HG03565 (cell line): ENCODE measurements around the gene BNIP2.
"Not testable (repeated sequence)": the region's sequence is repeated elsewhere in the genome, so short reads cannot be mapped to it uniquely, and the experiment has no call there.

Source experiments
- ATAC-seq: cut with Tn5 transposase; IDR thresholded peaks from one replicate; pipeline ENCODE4 v1.9.1; 2021; ENCODE audit warnings: mild to moderate bottlenecking, moderate library complexity; ENCODE audit not compliant: unreplicated experiment

The BNIP2 gene

DNA sequence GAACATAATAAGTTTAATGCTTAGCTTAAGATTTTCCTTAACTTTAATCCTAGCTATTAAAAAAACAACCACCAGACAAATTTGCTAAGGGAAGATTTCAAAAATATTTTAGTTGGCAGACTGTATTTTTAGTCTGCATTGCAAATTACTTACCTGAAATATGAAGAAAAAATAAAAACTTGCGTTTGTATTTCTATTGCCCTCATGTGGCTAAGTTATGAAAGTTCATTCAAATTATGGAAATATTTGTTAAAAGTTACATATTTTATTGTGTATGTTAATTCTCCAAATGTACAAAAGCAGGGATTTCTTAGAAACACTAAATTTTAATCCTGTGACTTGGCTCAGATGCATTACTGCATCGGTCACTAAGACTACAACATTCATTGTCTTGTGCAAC, 46.8 kb downstream of the BNIP2 start:
- ATAC-seq = no peak

GRCh38 chr15:59637507-59637906, 51.6 kb downstream of the BNIP2 start:
- ATAC-seq = not testable (repeated sequence)

GRCh38 chr15:59636184-59636583, 52.9 kb downstream of the BNIP2 start:
- ATAC-seq = no peak

DNA sequence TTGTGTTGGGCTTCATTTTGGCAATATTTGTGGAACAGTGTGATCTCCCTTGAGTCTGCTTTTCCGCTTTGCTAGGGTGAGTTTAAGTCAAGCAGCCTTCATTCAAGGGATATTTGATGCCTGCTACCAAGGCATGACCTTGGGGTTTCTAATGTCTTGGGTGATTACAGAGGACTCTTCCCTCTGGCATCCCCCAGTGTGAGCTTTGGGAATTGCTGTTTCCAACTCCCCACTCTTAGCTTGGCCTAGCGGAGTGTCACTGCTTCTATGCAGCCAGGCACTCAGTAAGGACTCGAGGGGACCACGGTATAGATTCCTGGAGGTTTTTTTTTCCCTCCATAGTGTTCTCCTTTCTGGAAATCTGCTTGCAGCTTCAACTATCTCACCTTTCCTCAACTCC, 56.4 kb downstream of the BNIP2 start:
- ATAC-seq = no peak

DNA sequence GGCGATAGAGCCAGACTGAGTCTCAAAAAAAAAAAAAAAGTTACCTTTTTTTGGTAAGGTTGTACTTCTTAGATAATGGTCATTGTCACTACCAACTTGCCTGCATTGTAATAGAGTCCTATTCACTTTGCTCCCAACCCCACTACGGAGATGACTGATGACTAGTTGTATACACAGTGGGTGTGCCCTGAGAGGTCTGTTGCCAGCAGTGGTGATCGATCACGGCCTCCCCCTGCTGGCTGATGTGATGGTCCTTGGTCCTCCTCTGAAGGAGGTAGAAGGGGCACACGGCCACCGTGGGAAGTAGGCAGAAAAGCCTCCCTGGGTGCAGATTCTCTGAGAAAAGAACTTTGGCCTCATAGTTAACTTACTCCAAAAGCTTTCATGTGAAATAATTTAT, 66.8 kb downstream of the BNIP2 start:
- ATAC-seq = peak; percentile 73

DNA sequence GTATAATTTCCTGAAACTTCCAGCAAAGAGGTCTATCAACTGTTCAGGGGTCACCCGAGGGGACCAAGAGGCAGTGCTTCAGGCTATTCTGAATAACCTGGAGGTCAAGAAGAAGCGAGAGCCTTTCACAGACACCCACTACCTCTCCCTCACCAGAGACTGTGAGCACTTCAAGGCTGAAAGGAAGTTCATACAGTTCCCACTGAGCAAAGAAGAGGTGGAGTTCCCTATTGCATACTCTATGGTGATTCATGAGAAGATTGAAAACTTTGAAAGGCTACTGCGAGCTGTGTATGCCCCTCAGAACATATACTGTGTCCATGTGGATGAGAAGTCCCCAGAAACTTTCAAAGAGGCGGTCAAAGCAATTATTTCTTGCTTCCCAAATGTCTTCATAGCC, 70.7 kb downstream of the BNIP2 start:
- ATAC-seq = no peak

- no peak for ATAC-seq
Measured at GRCh38 chr15:59616379-59616778, 72.7 kb downstream of the BNIP2 start.

GRCh38 chr15:59615661-59616060, 73.5 kb downstream of the BNIP2 start:
- ATAC-seq = no peak

- no peak for ATAC-seq
Measured at GRCh38 chr15:59614153-59614552, 75.0 kb downstream of the BNIP2 start.

DNA sequence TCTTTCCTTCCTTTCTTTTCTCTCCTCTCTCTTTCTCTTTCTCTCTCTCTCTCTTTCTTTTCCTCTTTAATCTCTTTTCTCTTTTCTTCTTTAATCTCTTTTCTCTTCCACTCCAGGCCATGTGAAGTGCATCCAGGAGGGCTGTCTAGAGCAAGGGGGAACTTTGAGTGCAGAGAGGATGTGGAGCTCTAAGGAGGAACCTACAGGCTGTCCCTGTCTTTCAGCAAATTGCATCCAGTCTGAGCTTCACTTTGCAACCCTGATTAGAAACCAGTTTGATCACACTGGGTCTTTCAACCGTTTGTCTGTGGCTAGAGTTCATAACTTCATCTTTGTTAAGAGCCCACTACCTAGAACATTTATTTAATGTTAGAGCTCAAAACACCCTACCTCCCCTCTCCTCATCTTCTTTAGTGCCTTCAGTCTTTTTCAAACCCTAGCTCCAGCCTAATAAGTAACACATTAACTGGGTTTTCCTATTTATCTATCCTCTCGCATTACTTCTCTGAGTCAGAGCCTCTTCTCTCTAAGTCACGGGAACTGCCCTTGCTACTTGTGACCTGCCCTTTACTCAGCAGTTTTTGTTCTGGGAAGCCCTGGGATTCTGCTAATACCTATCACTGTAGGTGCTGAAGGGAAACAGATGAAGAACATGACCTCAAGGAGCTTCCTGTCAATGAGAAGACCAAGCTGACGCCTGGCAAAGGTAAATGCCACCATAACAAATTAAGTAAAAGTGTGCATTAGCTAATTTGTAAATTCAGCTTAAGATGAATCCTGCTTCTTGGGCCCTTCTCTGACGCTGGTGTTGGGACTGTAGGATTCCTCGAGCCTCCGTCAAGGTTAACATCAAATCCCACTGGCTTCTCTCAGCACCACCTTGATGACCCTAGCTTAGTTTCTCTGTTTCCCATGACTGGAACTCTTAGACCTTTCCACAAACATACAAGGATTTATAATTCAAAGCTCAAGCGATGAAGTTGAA, 77.6 kb downstream of the BNIP2 start, which contains the start of gene GCNT3:
Gene GCNT3 (plus strand): TSS at position 508 of the 985 bp plus-strand sequence. CDS start 6,456 bp downstream, outside the sequence.
- ATAC-seq = no peak

DNA sequence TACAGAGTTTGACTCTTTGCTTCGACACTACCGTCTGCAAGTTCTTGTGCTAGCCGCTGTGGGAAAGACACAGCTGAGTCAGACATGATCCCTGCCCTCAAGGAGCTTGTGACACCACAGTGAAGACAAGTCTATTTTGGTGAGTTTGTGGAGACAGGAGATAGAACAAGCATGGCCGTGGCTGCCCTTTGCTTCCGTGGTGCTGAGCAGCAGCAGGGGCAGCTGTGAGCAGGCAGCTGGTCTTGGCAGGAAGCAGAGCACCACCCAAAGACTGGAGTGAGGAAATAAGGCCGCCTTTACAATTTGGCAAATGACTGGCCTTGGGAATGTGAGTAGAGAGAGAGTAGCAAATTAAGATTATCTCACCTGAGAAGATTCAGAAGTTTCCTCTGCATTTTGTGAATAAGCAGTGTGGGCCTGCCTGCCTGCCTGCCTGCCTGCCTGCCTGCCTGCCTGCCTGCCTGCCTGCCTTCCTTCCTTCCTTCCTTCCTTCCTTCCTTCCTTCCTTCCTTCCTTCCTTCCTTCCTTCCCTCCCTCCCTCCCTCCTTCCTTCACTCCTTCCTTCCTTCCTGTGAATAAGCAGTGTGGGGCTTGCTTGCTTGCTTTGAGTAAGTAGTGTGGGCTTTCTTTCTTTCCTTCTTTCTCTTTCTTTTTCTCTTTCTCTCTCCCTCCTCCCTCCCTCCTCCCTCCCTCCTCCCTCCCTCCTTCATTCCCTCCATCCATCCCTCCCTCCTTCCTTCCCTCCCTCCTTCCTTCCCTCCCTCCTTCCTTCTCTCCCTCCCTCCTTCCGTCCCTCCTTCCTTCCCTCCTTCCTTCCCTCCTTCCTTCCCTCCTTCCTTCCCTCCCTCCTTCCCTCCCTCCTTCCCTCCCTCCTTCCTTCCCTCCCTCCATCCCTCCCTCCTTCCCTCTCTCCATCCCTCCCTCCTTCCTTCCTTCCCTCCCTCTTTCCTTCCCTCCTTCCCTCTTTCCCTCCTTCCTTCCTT, 79.1 kb downstream of the BNIP2 start:
- ATAC-seq = no peak
